HG03460 (cell line): ENCODE results near the gene CCDC171.
"Not testable (repeated sequence)": the region's sequence is repeated elsewhere in the genome, so short reads cannot be mapped to it uniquely, and the experiment has no call there.

ENCODE experiments used
- ATAC-seq: cut with Tn5 transposase; IDR thresholded peaks from one replicate; pipeline ENCODE4 v1.9.1; 2021; ENCODE audit not compliant: unreplicated experiment

CCDC171 gene

DNA sequence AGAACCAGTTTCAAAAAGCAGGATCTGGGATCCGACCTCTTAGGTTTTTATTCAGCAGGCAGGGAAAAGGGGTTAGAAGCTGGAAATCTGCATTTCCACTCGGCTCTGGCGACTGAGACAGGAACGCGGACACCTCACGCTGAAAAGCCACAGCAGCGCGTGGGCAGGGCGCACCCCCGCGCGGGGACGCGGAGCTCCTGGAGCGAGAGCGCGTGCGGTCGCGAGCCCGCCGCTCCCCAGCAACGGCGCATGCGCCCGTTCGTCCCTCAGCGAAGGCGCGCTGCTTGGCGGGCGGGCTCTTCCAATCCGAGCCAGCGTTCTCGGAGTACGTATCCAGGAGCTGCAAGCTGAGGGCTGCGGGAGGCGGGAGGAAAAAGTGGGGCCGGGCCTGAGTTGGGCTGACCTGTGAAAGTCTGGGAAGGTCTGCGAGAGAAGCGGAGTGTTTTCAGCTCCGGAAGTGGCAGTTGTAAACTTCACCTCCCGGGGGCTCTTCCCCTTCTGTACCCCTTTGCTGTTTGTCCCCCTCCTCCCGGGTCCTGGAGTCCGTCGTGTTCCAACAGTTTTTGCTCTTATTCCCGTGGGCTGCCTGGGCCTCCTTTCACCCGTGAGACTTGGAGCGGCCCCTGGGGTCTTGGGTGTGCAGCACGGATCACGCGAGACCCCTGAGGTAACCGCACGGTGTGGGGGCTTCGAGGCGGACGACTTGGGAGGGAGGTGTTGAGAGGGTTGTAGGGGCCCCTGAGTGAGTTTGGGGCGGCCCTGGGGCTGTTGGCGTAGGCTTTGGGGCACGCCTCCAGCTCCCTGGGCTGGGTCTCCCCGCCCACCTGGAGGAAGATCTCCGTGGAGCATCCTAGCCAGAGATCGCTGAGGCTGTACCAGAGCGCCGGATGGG lies at the start of gene CCDC171:
TSS of gene CCDC171 (plus strand) at position 408 of the 892 bp plus-strand sequence. CDS start 11,046 bp downstream, outside the sequence.
- ATAC-seq: peak; percentile 77

DNA sequence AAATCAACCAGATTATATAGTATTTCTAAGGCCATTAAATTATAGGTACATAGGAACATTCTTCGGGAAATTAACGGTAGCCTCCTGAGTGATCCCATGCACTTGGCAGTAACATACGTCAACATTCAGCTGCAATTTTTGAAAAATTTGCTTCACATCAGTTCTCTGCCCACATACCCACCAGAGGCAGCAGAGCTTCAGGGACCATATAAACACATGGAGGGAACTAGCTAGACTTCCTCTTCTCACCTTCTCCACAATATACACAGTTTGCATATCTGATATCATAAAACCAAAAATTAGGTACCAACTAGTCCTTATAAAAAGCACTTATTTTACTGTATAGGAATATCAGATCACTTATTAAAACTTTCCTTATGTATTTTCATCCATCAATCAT lies 46.9 kb upstream of the CCDC171 start:
- ATAC-seq: no peak

DNA sequence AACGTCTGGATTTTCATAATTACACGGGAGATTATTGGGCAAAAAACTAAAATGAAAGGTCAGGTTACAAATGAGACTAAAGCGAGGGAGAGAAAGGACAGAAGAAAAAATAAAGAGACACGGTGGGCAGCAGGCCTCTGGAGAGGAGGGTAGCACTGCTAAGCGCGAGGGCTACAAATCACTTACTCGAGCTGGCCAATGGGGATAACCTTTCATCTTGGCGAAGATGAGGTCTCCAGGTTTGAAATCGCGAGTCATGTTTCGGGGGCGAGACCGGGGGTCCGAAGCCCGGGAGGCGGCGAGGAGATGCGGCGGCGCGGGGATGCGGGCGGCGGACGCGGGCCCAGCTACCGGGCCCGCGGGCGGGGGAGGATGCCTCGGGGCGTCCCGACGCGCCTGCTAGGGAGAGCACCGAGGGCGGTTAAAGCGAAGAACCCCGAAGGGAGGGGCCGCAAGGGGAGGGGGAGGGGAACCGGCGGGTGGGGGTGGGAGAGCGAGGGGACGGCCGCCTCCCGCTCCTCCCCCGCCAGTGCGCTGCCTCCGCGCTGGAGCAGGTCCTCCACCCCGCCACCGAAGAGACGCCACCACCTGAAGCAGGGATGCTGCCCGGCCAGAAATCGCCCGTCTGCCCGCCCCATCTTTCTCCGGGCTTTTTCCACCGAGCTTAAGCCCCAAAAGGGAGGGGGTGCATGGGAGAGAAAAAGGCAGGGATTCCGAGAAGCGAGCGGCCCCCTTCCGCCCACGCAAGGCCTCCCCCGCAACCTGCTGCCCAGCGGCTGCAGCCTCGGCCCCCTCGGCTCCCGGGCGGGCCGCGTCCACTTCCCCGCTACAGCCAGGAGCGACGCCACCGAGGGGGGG lies 42.7 kb upstream of the CCDC171 start:
- peak; percentile 40 for ATAC-seq

DNA sequence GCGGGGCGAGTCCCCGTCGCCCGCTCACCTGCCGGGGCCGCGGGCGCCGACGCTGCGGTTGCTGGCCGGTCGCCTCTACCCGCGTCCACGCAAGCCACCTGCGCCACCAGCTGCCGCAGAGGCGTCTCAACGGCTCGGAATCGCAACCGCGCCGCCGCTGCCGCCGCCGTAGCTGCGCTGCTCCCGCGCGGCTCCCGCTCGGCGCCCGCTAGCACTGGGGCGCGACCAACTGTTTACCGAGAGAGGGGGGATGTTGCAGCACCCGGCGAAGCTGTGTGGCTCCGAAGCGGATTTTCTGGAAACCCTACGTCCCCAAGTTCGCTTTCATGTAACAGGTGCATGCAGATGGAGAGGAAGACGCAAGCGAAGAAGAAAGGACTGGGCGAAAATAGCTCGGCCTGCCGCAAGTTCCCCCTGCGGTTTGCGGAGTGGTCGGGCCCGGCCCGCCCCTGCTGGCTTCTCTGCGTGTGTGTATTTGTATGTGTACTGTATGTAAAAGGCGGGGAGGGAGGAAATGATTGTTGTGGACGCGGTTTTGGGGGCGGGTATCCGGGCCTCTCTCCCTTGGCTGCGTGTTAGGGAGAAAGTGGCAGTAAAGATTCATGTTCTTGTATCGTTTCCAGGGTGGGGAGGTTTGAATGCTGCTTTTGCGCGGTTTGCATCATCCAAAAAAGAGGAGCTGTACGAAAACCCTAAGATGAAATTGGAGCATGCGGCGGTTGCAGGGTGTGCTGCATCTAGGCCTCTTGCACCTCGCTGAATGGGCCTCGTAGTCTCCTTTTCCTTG lies 41.9 kb upstream of the CCDC171 start, which contains the start of gene PSIP1:
TSS of gene PSIP1 (minus strand) at position 182 of the 787 bp plus-strand sequence. CDS start 782 bp downstream, outside the sequence.
- peak; percentile 83 for ATAC-seq

DNA sequence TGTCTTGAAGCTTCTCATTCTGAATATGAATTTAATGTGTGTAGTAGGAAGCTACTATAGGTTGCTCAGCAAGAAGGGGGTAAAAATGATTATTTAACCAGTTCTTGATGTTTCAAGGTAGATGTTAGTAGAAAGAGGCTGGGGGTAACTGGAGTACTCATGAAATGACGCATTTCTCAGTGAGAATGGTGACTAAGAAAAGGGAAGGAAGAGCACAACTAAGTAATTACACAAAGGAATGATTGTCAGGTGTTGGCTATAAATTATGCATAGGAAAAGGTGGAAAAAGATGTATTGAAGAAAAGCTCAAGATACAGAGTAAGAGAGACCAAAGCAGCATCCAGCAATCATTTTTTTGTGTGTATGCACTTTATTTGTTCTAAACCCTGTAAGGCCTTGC lies 40.6 kb upstream of the CCDC171 start:
- no peak for ATAC-seq

DNA sequence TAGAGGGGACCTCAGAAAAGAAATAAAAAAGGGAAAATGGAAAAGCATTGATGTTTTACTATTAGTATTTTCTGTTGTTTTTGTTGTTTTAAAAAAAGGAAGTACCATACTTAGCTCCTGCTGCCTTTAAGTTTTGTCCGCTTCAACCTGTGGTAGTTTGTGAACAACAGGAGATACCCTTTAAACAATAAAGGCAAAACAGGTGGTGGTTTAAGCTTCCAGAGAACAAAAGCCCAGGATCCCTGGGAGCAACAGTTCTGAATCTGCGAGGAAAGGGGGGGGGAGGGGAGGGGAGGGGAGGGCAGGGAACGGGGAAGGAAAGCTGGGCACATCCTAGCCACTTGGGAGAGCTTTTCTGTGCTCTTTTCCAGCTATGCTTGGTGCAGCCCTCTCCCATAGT lies 40.0 kb upstream of the CCDC171 start:
- no peak for ATAC-seq

GRCh38 chr9:15513335-15513734 lies 39.5 kb upstream of the CCDC171 start:
- ATAC-seq: no peak

- no peak for ATAC-seq
Measured at GRCh38 chr9:15519831-15520230, 33.0 kb upstream of the CCDC171 start.

- ATAC-seq: no peak
Measured at GRCh38 chr9:15521254-15521653, 31.6 kb upstream of the CCDC171 start.

GRCh38 chr9:15522130-15522755 lies 30.6 kb upstream of the CCDC171 start:
- no peak for ATAC-seq

DNA sequence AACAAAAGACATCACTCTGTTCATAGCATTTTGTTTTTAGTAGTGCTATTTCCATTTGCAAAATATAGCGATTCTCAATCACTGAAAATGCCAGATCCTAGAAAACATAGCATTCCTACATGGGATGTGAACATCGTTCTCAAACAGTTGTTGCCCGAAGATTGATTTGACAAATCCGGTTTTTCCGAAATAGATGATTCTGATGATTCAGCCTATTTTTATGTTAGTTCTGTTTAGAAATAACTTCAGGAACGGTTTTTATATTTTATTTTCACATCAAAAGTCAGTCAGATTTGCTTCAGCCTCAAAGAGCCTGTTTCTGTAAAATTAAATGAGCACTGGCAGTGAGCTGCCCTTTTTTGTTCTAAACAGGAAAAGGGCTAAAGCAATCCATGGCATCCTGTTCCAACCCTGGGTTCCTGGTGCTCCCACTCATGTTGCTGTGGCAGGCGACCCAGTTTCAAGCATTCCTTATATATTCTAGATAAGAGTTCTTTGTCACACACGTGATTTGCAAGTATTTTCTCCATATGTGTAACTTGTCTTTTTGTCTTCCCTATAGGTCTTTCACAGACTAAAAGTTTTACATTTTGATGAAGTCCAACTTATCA lies 27.9 kb upstream of the CCDC171 start:
- ATAC-seq: no peak

- ATAC-seq: no peak
Measured at GRCh38 chr9:15525958-15526357, 26.9 kb upstream of the CCDC171 start.

DNA sequence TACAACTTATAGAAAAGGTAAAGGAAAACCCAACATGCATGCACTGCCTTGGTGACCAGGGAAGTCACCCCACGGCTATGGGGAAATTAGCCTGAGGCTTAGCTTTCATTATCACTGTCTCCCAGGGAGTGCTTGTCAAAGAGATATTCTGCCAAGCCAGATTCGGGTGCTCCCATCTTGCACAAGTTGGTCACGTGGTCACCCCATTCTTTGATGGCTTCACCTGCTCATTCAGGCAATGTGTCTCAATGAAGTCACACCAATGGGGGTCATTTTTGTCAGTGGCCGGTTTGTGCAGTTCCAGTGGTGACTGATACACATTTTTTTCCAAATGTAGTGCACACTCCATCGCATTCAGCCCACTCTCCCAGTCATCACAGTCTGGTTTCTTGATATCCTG lies 25.8 kb upstream of the CCDC171 start:
- ATAC-seq: not testable (repeated sequence)

DNA sequence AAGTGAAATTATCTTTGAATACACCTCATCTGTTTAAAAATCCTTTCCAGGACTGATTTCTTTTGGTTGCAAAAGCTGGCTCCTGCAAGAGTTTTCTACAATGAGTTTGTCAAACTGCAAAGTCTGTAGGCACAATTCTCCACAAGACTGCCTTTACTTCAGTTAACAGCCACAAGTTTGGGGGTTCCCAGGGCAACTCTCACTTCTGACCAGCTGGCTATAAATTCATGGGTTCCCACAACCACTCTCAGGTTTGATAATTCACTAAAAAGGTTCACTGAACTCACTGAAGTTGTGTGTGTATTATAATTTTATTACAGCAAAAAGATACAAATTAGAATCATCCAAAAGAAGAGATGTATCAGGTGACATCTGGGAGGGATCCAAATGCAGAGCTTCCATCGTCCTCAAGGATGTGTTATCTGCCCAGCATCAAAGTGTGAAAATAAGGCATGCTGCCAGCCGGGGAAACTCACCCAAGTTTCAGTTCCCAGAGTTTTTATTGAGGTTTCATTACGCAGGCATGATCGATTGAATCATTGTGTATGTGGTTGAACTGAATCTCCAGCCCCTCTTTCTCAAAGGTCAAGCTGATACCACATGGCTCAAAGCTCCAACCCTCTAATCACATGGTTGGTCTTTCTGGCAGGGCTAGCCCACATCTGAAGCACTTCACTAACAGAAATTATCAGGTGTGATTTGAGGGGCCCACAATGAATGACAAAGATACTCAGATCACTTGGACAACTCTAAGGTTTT lies 23.1 kb upstream of the CCDC171 start:
- peak; percentile 84 for ATAC-seq

DNA sequence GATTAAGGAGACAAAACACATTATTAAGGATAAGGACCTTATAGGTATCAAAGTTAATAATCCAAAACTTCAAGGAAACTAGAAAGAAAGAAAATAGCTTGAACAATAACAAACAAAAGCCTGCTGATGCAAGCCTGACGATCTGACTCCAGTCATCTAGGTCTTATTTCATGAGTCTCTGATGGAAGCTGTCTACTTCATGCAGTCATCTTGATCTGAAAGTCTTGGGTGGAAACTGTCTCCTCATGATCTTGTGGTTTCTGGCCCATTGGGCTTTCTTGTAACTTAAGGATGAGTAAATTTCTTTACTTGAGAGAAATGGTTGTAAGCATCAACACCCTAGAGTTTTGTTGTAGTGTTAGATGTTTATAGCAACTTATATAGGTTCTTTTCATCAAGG lies 21.5 kb upstream of the CCDC171 start:
- no peak for ATAC-seq

GRCh38 chr9:15541872-15542271 lies 11.0 kb upstream of the CCDC171 start:
- ATAC-seq: no peak

DNA sequence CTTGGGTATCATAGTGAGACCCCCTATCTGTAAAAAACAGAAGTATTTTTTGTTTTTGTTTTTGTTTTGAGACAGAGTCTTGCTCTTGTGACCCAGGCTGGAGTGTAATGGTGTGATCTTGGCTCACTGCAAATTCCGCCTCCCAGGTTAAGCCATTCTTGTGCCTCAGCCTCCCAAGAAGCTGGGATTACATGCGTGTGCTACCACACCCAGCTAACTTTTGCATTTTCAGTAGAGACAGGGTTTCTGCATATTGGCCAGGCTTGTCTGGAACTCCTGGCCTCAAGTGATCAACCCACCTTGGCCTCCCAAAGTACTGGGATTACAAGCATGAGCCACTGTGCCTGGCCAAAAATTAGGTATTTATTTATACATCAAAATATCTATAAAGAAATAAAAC lies 10.2 kb upstream of the CCDC171 start:
- no peak for ATAC-seq

- no peak for ATAC-seq
Measured at GRCh38 chr9:15543047-15543813, 9.6 kb upstream of the CCDC171 start.

DNA sequence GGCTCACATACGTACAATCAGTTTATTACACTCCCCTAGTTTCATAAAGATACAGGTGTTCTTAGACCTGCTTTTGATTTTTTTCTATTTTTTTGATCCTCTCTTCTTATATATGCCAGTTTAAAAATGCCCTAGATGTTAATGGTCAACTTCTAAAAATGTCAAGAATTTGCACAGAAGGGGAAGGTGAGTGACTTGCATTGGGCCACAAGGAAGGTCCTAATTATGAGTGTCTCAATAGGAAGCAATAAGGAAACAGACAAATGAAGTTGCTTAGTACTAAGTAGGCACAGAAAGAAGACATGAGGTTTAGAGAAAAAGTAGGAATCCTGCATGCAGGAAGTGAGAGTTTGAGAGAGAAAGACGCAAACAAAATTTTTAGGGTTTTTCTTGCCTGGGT lies 3.2 kb upstream of the CCDC171 start:
- no peak for ATAC-seq
